Activated CD4-positive, alpha-beta T cell treated with anti-CD3 and anti-CD28 coated beads for 4 hours (primary cell): ENCODE measurements around the gene ACE.

Source experiments
- DNase-seq, 2 donors: peaks; one replicate each; pipeline ENCODE4 v3.0.0-alpha.2; 2020

The ACE gene

DNA sequence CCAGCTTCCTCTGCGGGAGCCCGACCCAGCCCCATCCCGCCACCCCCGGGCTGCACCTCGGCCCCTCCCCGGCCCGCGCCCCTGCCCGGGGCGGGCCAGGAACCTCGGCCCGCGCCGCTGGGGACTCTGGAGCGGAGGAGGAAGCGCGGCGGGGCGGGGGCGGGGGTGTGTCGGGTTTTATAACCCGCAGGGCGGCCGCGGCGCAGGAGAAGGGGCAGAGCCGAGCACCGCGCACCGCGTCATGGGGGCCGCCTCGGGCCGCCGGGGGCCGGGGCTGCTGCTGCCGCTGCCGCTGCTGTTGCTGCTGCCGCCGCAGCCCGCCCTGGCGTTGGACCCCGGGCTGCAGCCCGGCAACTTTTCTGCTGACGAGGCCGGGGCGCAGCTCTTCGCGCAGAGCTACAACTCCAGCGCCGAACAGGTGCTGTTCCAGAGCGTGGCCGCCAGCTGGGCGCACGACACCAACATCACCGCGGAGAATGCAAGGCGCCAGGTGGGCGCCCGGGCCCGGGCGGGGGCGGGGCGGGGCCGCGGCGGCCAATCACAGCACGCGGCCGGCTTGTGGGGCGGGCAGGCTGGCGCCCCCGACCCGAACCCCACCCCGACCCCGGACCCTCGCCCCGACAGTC, at the start of gene ACE:
TSS of gene ACE (plus strand) at position 208 of the 626 bp plus-strand sequence. CDS start at position 242, 34 bp downstream.
- peak; percentile 25 to 41 for DNase-seq

DNA sequence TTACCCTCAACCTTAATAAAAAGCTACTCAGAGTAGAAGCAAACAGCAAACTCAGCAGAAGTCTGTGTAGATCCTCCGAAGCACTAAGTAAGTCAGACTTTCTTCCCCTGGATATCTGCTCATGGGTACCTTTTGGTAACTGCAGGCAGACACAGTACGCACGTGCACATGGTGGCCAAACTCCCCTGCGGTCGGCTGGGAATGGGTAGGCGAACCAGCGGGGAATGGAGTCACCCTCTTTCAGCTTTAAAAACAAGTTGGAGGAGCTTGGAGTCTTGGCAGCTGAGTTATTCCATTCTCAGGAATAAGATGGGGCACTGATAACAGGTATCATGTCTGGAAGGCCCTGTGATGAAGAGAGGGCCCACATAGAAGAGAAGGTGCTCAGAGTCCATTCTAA, 47.1 kb upstream of the ACE start:
- no peak for DNase-seq

DNA sequence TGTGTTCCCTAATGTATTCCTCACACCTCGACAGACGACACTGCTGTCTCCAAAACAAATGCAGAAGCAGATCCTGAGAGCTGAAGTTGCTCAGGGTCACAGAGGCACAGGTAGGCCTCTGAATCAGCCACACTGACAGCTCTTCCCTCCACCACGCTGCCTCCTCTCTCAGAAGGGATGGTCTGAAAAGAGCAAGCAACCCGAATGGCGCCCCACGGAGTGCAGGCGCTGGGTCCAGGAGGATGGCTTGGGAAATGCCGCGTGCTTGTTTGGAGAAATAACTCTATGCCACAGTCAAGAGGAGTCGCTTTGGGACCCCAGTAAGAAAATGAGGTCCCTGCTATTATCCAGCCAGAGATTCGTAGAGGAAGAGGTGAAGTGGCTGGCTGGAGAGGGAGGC, 46.6 kb upstream of the ACE start:
- DNase-seq = no peak

DNA sequence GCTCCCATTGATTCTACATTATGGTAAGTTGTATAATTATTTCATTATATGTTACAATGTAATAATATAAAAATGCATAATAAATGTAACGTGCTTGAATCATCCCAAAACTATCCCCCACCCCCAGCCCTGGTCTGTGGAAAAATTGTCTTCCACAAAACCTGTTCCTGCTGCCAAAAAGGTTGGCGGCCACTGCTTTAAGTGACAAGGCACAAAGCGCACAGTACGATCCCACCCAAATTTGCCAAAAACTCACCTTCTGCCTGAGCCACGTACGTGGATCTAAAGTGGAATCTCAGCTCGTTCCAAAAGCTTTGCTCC, 45.3 kb upstream of the ACE start:
- DNase-seq = no peak

DNA sequence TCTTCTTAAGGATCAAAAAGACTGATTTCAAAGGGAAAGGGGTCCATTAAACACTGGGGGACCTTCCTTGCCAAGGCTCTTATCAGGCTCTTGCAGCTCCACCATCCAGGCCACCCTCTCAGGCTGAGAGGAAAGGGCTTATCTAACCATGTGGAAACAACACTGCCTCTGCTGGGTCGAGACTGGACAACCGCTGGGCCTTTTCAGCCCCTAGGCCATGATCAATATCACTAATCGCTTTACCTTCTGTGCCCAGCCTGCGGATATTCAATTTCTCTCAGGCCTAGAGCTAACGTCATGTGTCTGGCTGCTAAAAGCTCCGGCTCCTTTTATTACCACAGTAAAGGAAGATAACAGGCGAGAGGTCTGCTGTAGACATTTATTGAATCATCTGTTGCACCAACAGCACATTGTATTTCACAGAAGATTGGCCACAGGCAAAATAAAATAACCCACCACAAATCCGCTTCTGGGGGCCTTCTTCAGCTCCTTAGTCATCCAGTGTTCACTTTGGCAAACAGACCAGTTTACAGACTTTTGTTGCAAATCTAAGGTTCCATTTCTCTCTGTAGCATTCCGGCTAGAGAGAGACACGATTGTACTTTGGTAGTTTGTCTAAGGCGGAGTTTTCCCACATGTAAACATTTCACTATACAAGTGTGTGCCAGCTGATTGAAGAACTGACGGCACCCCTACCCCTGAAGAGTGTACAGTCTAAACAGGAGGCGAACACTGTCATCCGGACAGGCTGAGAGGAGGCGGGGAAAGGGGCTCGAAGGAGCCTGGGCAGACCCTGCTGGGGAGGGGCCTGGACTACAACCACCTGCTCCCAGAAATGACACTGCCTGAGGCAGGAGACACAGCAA, 44.7 kb upstream of the ACE start:
- no peak for DNase-seq

DNA sequence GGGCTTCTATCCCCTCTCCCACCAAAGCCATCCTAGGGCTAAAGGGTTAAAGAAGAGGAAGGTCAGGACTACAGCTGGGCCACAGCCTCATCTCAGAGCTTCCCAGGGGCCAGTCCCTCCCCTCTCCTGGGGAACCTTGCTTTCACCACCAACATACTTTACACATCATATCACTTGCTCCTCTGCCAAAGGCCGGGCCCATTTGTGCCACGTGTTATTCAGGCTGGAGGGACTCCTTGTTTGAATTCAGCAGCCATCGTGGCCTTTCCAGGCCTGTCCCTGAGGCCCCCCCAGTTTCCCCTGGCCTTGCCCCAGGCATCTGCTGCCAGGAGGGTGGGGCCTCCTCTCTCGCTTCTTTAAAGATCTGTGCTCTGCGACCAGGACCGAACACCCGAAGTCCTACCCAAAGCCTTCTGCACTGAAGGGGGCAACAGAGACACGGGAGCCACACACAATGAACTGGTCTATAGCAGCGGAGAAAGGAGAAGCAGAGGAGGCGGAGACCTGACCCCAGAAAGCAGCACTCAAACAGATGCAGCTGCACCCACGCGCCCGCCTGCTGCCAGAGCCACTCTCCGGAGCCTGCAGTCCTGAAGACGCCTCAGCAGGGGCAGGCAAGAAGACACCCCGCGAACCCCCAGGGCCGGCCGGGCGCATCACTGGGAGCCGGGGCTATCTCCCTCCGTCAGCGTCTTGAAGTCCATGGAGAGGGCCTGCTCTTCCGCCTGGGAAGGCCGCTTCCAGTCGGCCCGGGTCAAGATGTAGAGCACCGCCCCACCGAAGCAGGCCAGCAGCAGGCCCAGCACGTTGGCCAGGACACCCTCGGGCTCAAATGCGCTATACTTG, 42.9 kb upstream of the ACE start:
- no peak for DNase-seq

DNA sequence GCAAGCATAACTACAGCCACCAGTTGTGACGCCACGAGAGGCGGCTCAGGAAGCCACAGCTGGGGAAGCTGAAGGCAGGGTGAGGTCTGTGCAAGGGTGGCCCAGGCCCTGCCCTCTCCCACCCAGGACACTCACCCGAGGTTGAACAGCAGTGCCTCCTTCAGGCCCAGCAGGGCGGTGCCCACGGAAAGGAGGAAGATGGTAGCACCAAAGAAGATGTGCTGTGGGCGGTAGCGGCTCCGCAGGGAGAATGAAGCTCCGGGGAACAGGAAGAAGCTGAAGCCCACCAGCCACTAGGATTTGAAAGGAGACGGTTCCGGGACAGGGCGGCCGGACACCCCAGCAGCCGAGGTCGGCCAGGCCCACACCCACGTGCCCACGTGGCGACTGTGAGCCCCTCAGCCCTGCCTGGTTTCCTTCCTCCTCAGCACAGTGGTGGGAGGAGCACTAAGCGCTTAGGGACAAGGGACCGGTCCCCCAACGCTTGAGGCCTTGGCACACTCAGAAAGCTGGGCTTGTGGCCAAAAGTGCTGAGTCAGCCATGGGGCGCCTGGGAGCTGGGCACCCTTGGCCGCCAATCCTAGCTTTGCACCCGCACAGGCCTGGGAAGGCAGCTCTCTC, 41.8 kb upstream of the ACE start:
- DNase-seq = no peak

DNA sequence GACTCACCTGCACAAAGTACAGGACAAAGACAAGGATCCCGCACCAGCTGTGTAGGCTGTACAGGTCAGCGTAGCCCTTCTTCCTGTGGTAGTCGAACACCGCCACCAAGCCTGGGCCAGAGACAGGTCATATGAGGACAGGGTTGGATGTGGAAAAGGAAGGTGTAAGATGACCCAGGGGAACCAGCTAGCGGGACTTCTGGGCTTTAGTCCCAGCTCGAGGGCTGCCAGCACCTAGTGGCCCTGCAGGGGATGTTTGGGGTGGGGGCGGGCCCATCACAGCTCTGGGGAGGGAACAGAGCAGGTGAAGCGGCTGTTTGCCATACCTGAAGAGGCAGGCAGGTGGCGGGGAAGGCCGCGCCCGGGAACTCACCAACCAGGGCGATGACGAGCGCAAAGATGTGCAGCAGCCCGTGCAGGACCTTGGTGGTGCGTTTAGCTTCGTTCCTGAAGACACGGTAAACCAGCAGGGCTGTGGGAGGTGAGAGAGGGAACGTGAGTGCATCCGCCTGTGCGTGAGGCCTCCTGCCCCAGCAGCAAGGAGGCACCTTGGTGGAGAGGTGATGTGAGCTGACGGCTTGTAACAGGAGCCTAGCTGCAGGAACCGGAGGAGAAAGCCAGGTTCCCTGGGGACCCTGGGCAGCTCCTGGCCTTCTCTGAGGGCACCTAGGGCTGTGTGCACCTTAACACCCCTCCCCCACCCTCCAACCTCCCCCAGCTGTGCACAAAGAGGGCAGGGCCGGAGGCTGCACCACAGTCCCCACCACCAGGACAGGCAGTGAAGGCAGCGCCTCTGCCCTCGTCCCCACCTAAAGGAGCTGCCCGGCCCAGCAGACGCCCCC, 41.0 kb upstream of the ACE start:
- no peak for DNase-seq

DNA sequence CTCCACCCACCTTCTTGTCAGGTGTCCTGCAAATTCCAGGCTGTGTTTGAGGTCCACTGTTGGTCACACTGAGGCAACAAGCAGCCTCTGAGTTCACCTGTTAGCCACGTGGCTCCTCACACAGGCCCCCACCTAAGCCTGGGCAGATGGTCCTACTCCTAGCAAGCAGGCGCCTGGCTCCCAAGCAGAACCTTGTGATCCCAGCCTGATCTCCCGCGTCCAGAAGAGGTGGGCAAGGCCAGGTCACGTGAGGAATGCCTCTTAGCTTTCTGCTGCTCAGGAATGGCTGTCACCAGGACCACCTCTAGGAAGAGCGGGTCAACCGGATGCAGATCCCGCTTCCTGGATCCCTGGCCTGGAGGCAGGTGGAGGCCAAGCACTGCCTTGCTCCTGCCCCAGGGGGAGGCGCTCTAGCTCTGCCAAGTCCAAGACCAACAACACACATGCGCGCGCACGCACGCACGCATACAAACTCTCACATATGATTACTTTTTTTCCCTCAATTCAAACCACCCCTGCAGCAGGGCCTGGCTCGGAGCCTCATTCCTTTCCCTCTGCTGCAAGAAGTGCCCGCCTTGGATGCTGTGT, 40.2 kb upstream of the ACE start:
- no peak for DNase-seq

DNA sequence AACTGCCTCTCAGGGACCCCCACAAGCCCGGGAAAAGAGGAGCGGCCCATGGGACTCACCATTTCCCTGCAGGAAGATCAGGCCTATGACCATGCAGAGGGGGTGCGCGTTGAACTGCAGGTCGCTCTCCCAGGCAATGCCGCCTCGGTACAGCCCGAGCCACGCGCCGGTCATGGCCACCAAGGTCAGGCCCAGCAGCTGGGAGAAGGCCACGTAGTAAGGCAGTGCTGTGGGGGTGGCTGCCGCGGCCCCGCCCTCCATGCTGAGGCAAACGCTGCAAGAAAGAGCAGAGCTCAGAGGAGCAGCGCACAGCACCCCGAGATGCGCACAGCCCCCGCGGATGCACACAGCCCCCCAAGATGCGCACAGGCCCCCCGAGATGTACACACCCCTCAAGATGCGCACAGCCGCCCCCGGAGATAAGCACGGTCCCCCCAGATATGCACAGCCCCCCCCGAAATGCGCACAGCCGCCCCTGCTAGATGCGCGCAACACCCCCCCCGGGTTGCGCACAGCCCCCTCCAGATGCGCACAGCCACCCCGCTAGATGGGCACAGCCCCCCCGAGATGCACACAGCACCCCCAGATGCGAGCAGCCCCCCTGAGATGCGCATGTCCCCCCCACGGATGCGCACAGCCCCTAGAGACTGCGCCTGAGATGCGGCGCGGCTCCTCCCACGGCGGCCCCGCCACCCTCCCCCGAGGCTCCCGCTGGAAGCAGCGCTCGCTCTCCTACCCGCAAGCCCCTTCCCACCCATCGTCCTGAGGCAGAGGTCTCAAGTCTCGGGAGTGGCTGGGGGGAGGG, 39.4 kb upstream of the ACE start:
- no peak for DNase-seq

DNA sequence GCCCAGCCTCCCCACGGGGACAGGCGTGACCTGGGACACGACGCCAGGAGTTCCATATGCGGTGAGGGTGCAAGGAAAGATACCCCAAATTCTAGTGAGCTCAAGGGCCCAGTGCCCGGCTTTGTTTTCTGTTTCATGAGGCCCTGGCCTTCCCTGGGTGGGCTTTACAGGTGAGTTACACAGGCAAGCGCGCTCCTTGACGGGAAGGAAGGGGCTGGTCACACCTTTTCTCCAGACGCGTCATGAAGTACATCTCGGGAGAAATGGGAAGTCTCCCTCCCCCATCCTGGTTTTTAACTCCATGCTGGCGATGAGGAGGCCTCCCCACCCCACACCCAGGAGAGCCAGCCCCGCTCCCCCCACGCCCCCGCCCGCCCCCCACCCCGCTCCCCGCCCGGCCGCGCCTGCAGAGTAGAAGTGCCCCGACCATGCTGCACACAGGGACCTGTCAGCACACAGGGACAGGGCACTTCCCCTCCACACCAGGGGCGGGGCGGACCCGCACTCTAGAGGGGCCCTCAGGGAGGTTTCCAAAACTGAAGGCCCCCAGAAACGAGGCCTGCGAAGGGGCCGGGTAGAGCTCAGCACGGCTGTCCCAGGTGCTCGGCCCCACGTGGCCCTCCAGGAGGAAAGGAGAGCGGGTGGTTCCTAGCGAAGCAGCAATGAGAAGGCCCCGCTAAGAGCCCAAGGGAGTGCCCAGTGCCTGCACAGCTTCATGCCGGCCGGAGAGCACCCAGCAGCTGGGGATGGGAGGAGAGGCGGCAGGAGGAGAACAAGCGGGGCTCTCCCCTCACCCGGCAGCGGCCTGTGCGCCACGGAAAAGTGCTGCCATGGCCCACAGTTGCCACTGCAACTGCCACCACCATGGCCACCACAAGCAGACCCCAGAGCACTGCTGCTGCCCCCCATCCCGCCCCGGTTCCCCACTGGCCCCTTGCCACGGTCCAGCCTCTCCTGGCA, 38.5 kb upstream of the ACE start:
- no peak for DNase-seq

DNA sequence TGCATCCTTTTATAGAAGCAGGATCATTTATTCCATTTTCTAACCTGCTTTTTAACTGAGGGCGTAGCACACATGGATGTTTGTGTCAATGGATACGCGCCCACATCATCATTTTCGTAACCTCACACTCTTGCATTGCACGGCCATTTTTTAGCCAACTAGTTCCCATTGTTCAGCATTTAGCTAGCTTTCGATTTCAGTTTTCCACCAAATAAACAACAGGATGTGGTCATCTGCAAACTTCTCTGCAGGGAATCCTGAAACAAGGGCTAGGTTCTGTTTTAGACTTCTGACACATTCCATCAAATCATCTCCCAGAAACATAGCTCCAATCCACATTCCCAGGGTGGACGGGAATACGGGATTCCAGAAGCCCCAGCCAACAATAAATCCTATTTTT, 37.2 kb upstream of the ACE start:
- DNase-seq = no peak

DNA sequence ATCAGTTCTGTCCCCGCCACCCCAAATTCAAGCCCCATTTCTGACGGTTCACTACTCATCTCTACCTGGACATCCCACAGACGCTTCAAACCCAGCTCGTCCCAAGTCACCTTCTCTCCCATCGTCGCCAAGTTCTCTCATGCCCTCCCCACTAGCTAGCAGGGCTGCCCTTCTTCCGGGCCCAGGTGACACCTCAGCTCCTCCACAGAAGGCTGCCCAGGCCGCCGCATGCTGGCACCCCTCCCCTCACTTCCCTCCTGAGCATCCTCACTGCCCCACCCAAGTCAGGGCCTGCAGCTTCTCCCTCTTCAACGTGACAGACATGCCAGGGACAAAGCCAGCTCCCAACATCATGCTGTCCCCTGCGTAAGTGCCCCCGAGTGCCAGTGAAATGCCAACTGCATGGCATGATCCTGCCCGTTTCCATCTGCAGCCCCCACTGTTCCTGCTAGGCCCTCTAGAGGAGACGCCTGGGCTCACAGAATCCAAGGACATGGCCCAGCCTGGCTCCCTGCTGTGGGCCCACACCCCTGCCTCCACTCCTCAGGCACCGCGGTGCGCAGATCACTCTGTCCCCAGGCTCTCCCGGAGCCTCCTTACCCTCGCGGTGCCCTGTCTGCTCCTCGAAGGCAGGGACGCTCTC, 36.6 kb upstream of the ACE start:
- DNase-seq = peak in 1 of 2 donors; percentile 31

DNA sequence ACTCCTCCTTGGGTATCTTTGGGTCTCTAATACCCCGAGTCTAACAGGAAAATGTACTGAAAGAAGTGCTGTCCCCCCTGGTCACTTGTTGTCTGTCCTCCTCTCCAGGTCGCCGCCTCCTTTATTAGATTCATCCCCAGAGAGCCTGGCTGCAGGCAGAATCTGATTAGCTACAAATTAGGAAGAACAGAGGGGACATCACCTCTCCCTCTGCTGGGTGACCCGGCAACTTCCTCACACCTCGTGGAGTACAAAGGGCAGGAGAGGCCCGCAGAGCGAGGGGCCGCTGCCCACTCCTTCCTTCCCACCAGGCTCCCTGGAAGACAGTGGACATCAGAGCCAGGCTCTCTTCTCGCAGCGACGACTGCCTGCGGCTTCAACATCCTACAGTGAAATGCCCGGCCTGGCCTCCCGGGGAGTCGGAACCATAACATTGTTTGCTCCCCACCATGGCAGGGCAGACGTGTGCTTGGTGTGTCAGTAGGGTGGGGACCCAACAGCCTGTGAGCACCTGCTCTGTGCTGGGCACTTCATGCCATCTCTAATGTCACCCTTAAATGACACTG, 36.0 kb upstream of the ACE start:
- no peak for DNase-seq

DNA sequence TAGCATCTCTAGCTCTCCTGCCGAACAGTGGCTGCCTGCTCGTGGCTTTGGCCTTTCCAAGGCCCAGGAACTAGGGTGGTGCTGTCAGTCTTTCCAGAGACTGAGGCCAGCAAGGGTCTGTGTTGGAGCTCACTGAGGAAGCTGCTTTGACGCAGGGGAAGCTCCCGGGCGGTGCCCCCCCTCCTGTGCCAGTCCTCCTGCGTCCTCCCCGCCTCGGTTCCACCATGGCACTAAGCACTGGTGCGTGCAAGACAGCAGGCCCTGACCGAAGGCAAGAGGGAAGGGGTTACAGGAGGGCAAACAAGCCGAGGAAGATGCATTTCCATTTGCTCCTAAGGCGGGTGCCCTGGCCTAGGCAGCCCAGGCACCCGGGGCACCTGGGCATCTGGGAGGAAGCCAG, 35.2 kb upstream of the ACE start:
- DNase-seq = no peak

DNA sequence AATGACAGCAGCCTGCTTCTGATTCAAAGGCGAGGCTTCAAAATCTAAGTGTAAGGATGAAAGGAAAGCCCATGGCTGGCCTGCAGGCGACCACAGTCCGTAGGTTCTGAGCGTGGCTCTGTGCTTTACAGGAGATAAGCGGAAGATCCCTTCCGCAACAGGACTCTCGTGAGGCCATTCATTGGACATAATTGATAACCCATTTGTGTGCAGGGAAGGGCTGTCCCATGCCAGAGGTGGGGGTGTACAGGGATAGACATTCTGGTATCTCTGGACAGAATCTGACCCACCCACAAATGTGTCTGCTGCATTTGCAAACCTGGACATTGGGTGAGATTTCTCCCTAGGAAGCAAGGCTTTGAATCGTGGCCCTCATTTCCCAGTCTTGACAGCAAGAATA, 34.8 kb upstream of the ACE start:
- no peak for DNase-seq

DNA sequence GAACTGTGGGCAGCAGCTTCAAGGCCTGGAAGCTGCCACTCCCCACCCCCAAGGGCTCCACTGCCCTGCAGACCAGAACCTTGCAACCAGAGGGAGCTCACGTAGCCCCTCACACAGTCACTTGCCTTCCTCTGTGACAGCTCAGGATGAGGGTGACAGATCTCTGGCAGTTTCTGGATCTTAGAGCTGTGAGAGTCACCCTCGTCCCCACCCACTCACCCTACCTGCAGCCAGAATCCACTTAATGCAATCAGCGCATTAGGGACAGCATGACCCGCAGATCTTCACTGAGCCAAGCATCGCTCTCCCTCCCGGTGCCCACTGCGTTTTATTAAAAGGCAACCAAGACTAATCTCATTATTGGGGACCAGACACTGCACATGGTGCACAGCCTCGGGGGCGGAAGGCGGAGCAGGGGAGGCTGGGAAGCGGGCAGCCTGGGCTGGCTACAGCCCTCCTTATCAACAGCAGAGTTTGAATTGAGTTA, 34.3 kb upstream of the ACE start:
- no peak for DNase-seq

DNA sequence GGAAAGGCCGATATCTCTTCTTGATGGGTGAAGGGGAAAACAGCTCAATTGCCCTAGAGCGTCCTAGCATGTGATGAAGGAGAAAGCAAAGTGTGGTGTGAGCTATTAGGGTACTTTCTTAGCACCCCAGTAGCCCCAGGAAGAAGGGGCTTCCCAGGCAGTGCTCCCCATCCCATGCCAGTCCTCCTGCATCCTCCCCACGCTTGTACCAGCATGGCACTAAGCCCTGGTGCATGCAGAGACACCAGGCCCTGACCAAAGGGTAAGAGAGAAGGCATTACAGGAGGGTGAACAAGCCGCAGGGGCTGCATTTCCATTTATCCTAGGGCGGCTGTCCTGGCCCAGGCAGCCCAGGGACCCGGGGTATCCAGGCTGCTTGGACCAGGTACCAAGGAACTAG, 33.8 kb upstream of the ACE start:
- DNase-seq = no peak

DNA sequence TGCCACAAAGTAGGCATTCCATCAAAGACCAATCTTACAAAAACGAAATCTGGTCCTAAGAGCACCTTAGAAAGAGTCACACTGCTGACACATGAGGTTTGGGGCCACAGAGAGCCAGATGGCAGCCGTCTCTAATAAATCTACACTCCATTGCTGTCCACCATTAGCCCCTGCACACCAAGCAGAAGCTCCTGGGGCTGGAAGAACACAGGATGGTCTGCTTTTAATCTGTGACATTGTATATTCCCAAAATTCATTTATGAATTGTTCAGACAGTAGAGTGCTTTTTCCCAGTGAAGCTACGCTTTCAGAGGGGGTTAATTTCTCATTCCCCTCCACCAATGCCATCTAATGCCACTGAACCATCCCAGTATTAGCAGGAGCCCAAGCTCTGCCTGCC, 32.4 kb upstream of the ACE start:
- no peak for DNase-seq
